H1 (cell line): ENCODE data around the gene SCARB2. TPM values are rescaled to one million over a fixed set of nuclear protein-coding genes. Genes with fewer than 3 reads are reported as not detected.

Experiments used
- CTCF ChIA-PET: fragments of 300-600 bp; sonication (Branson Sonifier 250); formaldehyde crosslinking; loops from one replicate; lab custom pipeline; 2021; ENCODE audit not compliant: partially characterized antibody; lab: Charles Lee
- POLR2A ChIA-PET: fragments of 300-600 bp; sonication (Branson Sonifier 250); formaldehyde crosslinking; loops from one replicate; lab custom pipeline; 2021; ENCODE audit warnings: inconsistent platforms; ENCODE audit not compliant: partially characterized antibody; lab: Charles Lee
- DNase-seq, 2 experiments: peaks; one replicate each; pipeline versions ENCODE4 v3.0.0 to v3.0.0-alpha.2; 2010 to 2022; ENCODE audit warnings: low spot score in 2 of 2, low read depth in 1 of 2, mixed read lengths in 1 of 2
- FAIRE-seq: peaks from 2 replicates; lab custom pipeline; 2011; peaks lifted over from hg19 to GRCh38; lab: Jason Lieb, UNC
- H2AFZ ChIP-seq: 2 replicates; pipeline ENCODE4 v1.8.1; 2012; ENCODE audit warnings: low read length, inconsistent platforms
- H2AK5ac ChIP-seq: 2 replicates; pipeline ENCODE4 v1.6.1; 2013; ENCODE audit warnings: low read depth, low read length
- H2BK120ac ChIP-seq: replicated peaks from 2 replicates; pipeline ENCODE3; 2013; ENCODE audit warnings: low read depth, low read length, inconsistent platforms
- H2BK12ac ChIP-seq: 2 replicates; pipeline ENCODE4 v1.6.1; 2013; ENCODE audit warnings: low read depth, low read length
- H2BK15ac ChIP-seq: 2 replicates; pipeline ENCODE4 v1.6.1; 2013; ENCODE audit warnings: low read length
- H2BK20ac ChIP-seq: 2 replicates; pipeline ENCODE4 v1.6.1; 2013; ENCODE audit warnings: low read length
- H2BK5ac ChIP-seq: 2 replicates; pipeline ENCODE4 v1.6.1; 2013; ENCODE audit warnings: low read depth, low read length
- H3K14ac ChIP-seq: 2 replicates; pipeline ENCODE4 v1.6.1; 2013; ENCODE audit warnings: inconsistent platforms; ENCODE audit not compliant: insufficient read length
- H3K18ac ChIP-seq: 2 replicates; pipeline ENCODE4 v1.6.1; 2013; ENCODE audit warnings: low read length; ENCODE audit errors: extremely low read depth
- H3K23ac ChIP-seq: 2 replicates; pipeline ENCODE4 v1.6.1; 2013; ENCODE audit warnings: inconsistent platforms; ENCODE audit not compliant: insufficient read length
- H3K23me2 ChIP-seq: 2 replicates; pipeline ENCODE4 v1.6.1; 2013; ENCODE audit warnings: low read depth, low read length
- H3K27ac ChIP-seq: 2 replicates; pipeline ENCODE4 v1.6.1; 2011; ENCODE audit warnings: low read depth, low read length, inconsistent platforms
- H3K27me3 ChIP-seq, 4 experiments: replicated peaks in 1 of 4; 1 replicate in 1 of 4; 2 replicates in 3 of 4; pipeline versions ENCODE4 v1.6.1 to v1.8.1; 2011 to 2013; ENCODE audit warnings: low read length in 3 of 4, mild to moderate bottlenecking in 3 of 4, inconsistent platforms in 2 of 4, mixed read lengths in 2 of 4, moderate library complexity in 1 of 4; ENCODE audit not compliant: control insufficient read depth in 3 of 4, insufficient read depth in 3 of 4; ENCODE audit errors: extremely low read depth in 1 of 4
- H3K36me3 ChIP-seq, 4 experiments: 2 replicates each; pipeline versions ENCODE4 v1.6.1 to v1.8.1; 2011 to 2013; ENCODE audit warnings: mild to moderate bottlenecking in 4 of 4, low read length in 3 of 4, moderate library complexity in 2 of 4, control low read depth in 1 of 4, inconsistent platforms in 1 of 4; ENCODE audit not compliant: insufficient read depth in 4 of 4, control insufficient read depth in 2 of 4
- H3K4ac ChIP-seq: replicated peaks from 2 replicates; pipeline ENCODE3; 2013; ENCODE audit warnings: low read length, low read depth, mixed read lengths, inconsistent platforms; ENCODE audit not compliant: insufficient read length
- H3K4me1 ChIP-seq, 4 experiments: replicated peaks in 1 of 4; 1 replicate in 1 of 4; 2 replicates in 3 of 4; pipeline versions ENCODE4 v1.6.1 to v1.8.1; 2011 to 2013; ENCODE audit warnings: low read length in 3 of 4, inconsistent platforms in 2 of 4, mixed read lengths in 1 of 4; ENCODE audit not compliant: insufficient read depth in 4 of 4, control insufficient read depth in 3 of 4
- H3K4me2 ChIP-seq, 2 experiments: 2 replicates each; pipeline versions ENCODE4 v1.6.1 to v1.8.1; 2011 to 2013; ENCODE audit warnings: low read depth in 2 of 2, low read length in 2 of 2, control low read depth in 1 of 2, inconsistent platforms in 1 of 2, mild to moderate bottlenecking in 1 of 2; ENCODE audit not compliant: insufficient read depth in 1 of 2
- H3K4me3 ChIP-seq, 4 experiments: fragments of 200-600, 300-600 bp in 1 of 4; sonication (generic), shearing (Covaris generic), sonication (Bioruptor Twin) in 1 of 4; 2 replicates each; pipeline versions ENCODE4 v1.5.1 to v1.8.1; 2011 to 2016; ENCODE audit warnings: low read length in 4 of 4, low read depth in 3 of 4, control low read depth in 2 of 4, inconsistent platforms in 2 of 4, mild to moderate bottlenecking in 2 of 4, mixed read lengths in 1 of 4, moderate library complexity in 1 of 4; ENCODE audit not compliant: insufficient read depth in 2 of 4; ENCODE audit errors: extremely low read depth in 1 of 4
- H3K56ac ChIP-seq: replicated peaks from 2 replicates; pipeline ENCODE3; 2013; ENCODE audit warnings: low read depth, mild to moderate bottlenecking, mixed read lengths, low read length, inconsistent platforms; ENCODE audit not compliant: insufficient read length
- H3K79me1 ChIP-seq: 2 replicates; pipeline ENCODE4 v1.6.1; 2013; ENCODE audit warnings: low read depth, low read length, control low read depth
- H3K79me2 ChIP-seq, 2 experiments: 2 replicates each; pipeline versions ENCODE4 v1.6.1 to v1.8.1; 2012 to 2013; ENCODE audit warnings: low read length in 2 of 2, mild to moderate bottlenecking in 2 of 2, inconsistent platforms in 1 of 2; ENCODE audit not compliant: insufficient read depth in 2 of 2, control insufficient read depth in 1 of 2
- H3K9ac ChIP-seq, 4 experiments: replicated peaks in 1 of 4; 1 replicate in 1 of 4; 2 replicates in 3 of 4; pipeline versions ENCODE4 v1.6.1 to v1.8.1; 2011 to 2013; ENCODE audit warnings: low read depth in 3 of 4, low read length in 3 of 4, control low read depth in 2 of 4, mild to moderate bottlenecking in 2 of 4, moderate library complexity in 2 of 4, inconsistent platforms in 1 of 4; ENCODE audit errors: extremely low read depth in 1 of 4
- H3K9me3 ChIP-seq, 2 experiments: 2 replicates each; pipeline versions ENCODE4 v1.6.1 to v1.8.1; 2012 to 2013; ENCODE audit warnings: mild to moderate bottlenecking in 2 of 2, moderate library complexity in 2 of 2, control low read depth in 1 of 2, inconsistent platforms in 1 of 2, low read depth in 1 of 2, low read length in 1 of 2, mixed read lengths in 1 of 2; ENCODE audit not compliant: insufficient read depth in 2 of 2
- H4K20me1 ChIP-seq, 2 experiments: replicated peaks in 1 of 2; 2 replicates each; pipeline versions ENCODE3 to v1.8.1; 2011 to 2013; ENCODE audit warnings: inconsistent platforms in 2 of 2, low read length in 2 of 2, mild to moderate bottlenecking in 1 of 2; ENCODE audit not compliant: insufficient read depth in 2 of 2, control insufficient read depth in 1 of 2
- H4K5ac ChIP-seq: 2 replicates; pipeline ENCODE4 v1.6.1; 2013; ENCODE audit warnings: low read length, low read depth, mixed read lengths, inconsistent platforms; ENCODE audit not compliant: insufficient read length
- H4K8ac ChIP-seq: 2 replicates; pipeline ENCODE4 v1.8.0; 2013; ENCODE audit warnings: mild to moderate bottlenecking, moderate library complexity, low read length, inconsistent platforms; ENCODE audit not compliant: insufficient read depth; ENCODE audit errors: extremely low read depth
- H4K91ac ChIP-seq: replicated peaks from 2 replicates; pipeline ENCODE3; 2013; ENCODE audit warnings: low read length, mixed read lengths, inconsistent platforms; ENCODE audit not compliant: insufficient read length
- GABPA ChIP-seq: IDR thresholded peaks from 2 replicates; pipeline ENCODE4 v1.6.1; 2011; ENCODE audit warnings: mild to moderate bottlenecking, low read length, moderate library complexity, borderline replicate concordance; ENCODE audit not compliant: insufficient read depth
- POLR2AphosphoS5 ChIP-seq: IDR thresholded peaks from 2 replicates; pipeline ENCODE4 v1.6.1; 2011; ENCODE audit warnings: low read depth, low read length
- POU5F1 ChIP-seq: IDR thresholded peaks from 2 replicates; pipeline ENCODE4 v1.6.1; 2011; ENCODE audit warnings: low read depth, mild to moderate bottlenecking, low read length, moderate library complexity
- RBBP5 ChIP-seq: IDR thresholded peaks from 2 replicates; pipeline ENCODE4 v1.7.1; 2012; ENCODE audit warnings: low read depth, mild to moderate bottlenecking, inconsistent platforms, low read length, moderate library complexity, borderline replicate concordance
- SIRT6 ChIP-seq: IDR thresholded peaks from one replicate; pipeline ENCODE4 v1.7.1; 2012; ENCODE audit warnings: low read length, inconsistent platforms
- SP2 ChIP-seq: IDR thresholded peaks from 2 replicates; pipeline ENCODE4 v1.6.1; 2012; ENCODE audit warnings: mild to moderate bottlenecking, low read length, inconsistent platforms
- SP4 ChIP-seq: IDR thresholded peaks from 2 replicates; pipeline ENCODE4 v1.6.1; 2012; ENCODE audit warnings: low read length, inconsistent platforms
- TBP ChIP-seq: IDR thresholded peaks from 2 replicates; pipeline ENCODE4 v1.6.1; 2011; ENCODE audit warnings: low read depth, low read length, improper control_type of control experiment
- TEAD4 ChIP-seq: IDR thresholded peaks from 2 replicates; pipeline ENCODE4 v1.6.1; 2012; ENCODE audit warnings: low read depth, low read length, inconsistent platforms, mixed read lengths
- WGBS, 2 experiments: shearing (Covaris generic) in 1 of 2; methylation state at CpG; one replicate each; pipeline versions ENCODE4 v1.1.6 to v1.1.7; 2013 to 2015; ENCODE audit warnings: low lambda C conversion rate in 2 of 2, mixed read lengths in 2 of 2, inconsistent platforms in 1 of 2, low coverage in 1 of 2, missing lambda C conversion rate in 1 of 2; ENCODE audit not compliant: insufficient replicate concordance in 2 of 2, insufficient coverage in 1 of 2, insufficient read length in 1 of 2; ENCODE audit errors: extremely low coverage in 1 of 2, missing lambda C conversion rate in 1 of 2; 5-methylcytosine and 5-hydroxymethylcytosine counted together
- polyA plus RNA-seq, 7 experiments: library from polyadenylated mRNA; depleted of rRNA in 3 of 7; stranded (reverse) in 5 of 7; unstranded in 2 of 7; fragments of >200 nt in 5 of 7; fragments of 200-250 nt in 2 of 7; gene quantifications; 1 replicate in 5 of 7; 2 replicates in 1 of 7; 4 replicates in 1 of 7; pipeline versions ENCODE4 v1.2.1 to v1.2.3, GENCODE V29; 2011 to 2013; ENCODE audit warnings: missing spikeins in 2 of 7, mixed read lengths in 2 of 7
- total RNA-seq: library from RNA; stranded (reverse); fragmentation: NEBNext Ultra II Directional; extraction: Animal tissue kit (Norgen Biotek cat#: 25700); gene quantifications from 2 replicates; pipeline ENCODE4 v1.2.1, GENCODE V29; 2021
- TF ChIP-seq, protein P1 (sequence below): IDR thresholded peaks from 2 replicates; pipeline ENCODE4 v1.6.1; 2011; ENCODE audit warnings: low read depth, mild to moderate bottlenecking, low read length; ENCODE audit not compliant: insufficient read depth

SCARB2 gene
- total and polyA plus RNA-seq, 2 of the 8 experiments (the other 6 are each of a cell fraction or from before 2014, with no cell fraction given): 18.5 to 35.7 TPM

GRCh38 chr4:76203541-76203940, 10.1 kb downstream of the SCARB2 start:
- Histone ChIP-seq H3K79me1 (peaks cover 4% of the 10 kb centered on the region; the same call in 1 of the 2 replicates), H3K9ac (no peak overlapping the region), H3K4me3 (no peak overlapping the region), H3K4ac (no peak overlapping the region), H3K9me3 (no peaks in the 10 kb centered on the region), H4K91ac (no peak overlapping the region), H4K5ac (no peak overlapping the region), H3K14ac (no peak overlapping the region), H2AK5ac (no peak overlapping the region), H3K4me1 (0 out of 7 replicates have a peak, but pooled peaks cover 0 to 2% (median 0%) of the 10 kb centered on the region in 4 experiments), H3K27ac (no peak overlapping the region), H4K8ac (no peak overlapping the region), H2BK5ac (no peak overlapping the region), H3K56ac (no peak overlapping the region), H2BK20ac (no peak overlapping the region), H3K36me3 (no peaks in the 10 kb centered on the region), H3K4me2 (no peak overlapping the region), H3K79me2 (peaks cover 0 to 18% of the 10 kb centered on the region in 2 experiments; a peak in 3 of 4 replicates), H2BK15ac (no peak overlapping the region), H3K23ac (no peak overlapping the region), H3K27me3 (no peaks in the 10 kb centered on the region), H4K20me1 (no peaks in the 10 kb centered on the region), H2BK120ac (no peak overlapping the region), H2BK12ac (no peak overlapping the region), H3K18ac (no peak overlapping the region), H3K23me2 (no peaks in the 10 kb centered on the region), H2AFZ (no peak overlapping the region)
- FAIRE-seq (no peak), DNase-seq (no peak)
- 84% methylated on average over 4 of the region's 4 CpGs; no CpG with 5 or more reads in 1 of the 2 experiments for WGBS, 2 experiments
- ChIA-PET POLR2A (no interaction called here), CTCF (interaction anchor here (1.1 kb wide), 1 partner anchor 174 kb away, joined by 4 read pairs; no protein-coding TSS in a partner anchor)
- TF ChIP-seq SIRT6: no peak
- no peak for TF ChIP-seq POU5F1
- TF ChIP-seq GABPA: no peak
- no peak for TF ChIP-seq RBBP5
- TF ChIP-seq POLR2AphosphoS5: no peak
- TF ChIP-seq, protein P1, sequence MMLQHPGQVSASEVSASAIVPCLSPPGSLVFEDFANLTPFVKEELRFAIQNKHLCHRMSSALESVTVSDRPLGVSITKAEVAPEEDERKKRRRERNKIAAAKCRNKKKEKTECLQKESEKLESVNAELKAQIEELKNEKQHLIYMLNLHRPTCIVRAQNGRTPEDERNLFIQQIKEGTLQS: no peak
- no peak for TF ChIP-seq TBP
- TF ChIP-seq SP2: no peak
- no peak for TF ChIP-seq TEAD4
- TF ChIP-seq SP4: no peak
